NB4 (cell line): ENCODE measurements around the gene ZNF574.

Experiments
- POLR2A ChIP-seq: IDR thresholded peaks from 2 replicates; pipeline ENCODE4 v1.6.1; 2011; ENCODE audit warnings: mild to moderate bottlenecking; ENCODE audit not compliant: insufficient read length; ENCODE audit errors: extremely low read depth
- TF ChIP-seq, protein P1 (sequence below): IDR thresholded peaks from one replicate; pipeline ENCODE4 v1.5.1; 2012; ENCODE audit warnings: low read depth, low read length
- TF ChIP-seq, protein P2 (sequence below): IDR thresholded peaks from 2 replicates; pipeline ENCODE4 v1.6.1; 2011; ENCODE audit warnings: low read depth, low read length

DNA sequence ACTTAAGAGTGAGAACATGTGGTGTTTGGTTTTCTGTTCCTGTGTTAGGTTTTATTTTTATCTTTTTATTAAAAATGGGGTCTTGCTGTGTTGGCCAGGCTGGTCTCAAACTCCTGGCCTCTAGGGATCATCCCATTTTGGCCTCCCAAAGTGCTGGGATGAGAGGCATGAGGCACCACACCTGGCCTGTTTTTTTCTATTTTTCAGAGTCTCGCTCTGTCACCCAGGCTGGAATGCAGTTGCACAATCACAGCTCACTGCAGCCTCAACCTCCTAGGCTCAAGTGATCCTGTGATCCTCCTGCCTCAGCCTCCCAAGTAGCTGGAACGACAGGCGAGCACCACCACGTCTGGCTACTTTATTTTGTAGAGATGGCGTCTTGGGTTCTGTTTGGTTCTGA is 7.6 kb downstream of the ZNF574 start:
- TF ChIP-seq POLR2A: no peak
- TF ChIP-seq, protein P1, sequence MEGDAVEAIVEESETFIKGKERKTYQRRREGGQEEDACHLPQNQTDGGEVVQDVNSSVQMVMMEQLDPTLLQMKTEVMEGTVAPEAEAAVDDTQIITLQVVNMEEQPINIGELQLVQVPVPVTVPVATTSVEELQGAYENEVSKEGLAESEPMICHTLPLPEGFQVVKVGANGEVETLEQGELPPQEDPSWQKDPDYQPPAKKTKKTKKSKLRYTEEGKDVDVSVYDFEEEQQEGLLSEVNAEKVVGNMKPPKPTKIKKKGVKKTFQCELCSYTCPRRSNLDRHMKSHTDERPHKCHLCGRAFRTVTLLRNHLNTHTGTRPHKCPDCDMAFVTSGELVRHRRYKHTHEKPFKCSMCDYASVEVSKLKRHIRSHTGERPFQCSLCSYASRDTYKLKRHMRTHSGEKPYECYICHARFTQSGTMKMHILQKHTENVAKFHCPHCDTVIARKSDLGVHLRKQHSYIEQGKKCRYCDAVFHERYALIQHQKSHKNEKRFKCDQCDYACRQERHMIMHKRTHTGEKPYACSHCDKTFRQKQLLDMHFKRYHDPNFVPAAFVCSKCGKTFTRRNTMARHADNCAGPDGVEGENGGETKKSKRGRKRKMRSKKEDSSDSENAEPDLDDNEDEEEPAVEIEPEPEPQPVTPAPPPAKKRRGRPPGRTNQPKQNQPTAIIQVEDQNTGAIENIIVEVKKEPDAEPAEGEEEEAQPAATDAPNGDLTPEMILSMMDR: no peak
- TF ChIP-seq, protein P2, sequence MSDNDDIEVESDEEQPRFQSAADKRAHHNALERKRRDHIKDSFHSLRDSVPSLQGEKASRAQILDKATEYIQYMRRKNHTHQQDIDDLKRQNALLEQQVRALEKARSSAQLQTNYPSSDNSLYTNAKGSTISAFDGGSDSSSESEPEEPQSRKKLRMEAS: no peak
